ENCODE measurements around the gene MOB3C.

MOB3C gene

GRCh38 chr1:46615735-46616134, 876 bp downstream of the MOB3C start:
- DNase-seq (ENCODE audit: low read depth), result no peak
- H3K4me3 ChIP-seq (ENCODE audit: low read length), result peak overlapping the region; percentile 71
- no peak for TF ChIP-seq CTCF (IDR thresholded peaks at IDR 0.05; ENCODE audit: insufficient read depth, low read depth, low read length, missing control alignments)

- no peak for TF ChIP-seq CTCF (IDR thresholded peaks at IDR 0.05; ENCODE audit: insufficient read depth, low read depth, low read length, missing control alignments)
- no peak overlapping the region for H3K4me3 ChIP-seq (ENCODE audit: low read length)
- peak; percentile 25 for DNase-seq (ENCODE audit: low read depth)
Measured at GRCh38 chr1:46615088-46615487, 1.5 kb downstream of the MOB3C start.

- no peak for TF ChIP-seq CTCF (IDR thresholded peaks at IDR 0.05; ENCODE audit: insufficient read depth, low read depth, low read length, missing control alignments)
- H3K4me3 ChIP-seq (ENCODE audit: low read length), result no peak overlapping the region
- DNase-seq (ENCODE audit: low read depth), result no peak
Measured at GRCh38 chr1:46614604-46614984, 2.0 kb downstream of the MOB3C start.

- peak; percentile 72 for DNase-seq (ENCODE audit: low read depth)
- no peak for TF ChIP-seq CTCF (IDR thresholded peaks at IDR 0.05; ENCODE audit: insufficient read depth, low read depth, low read length, missing control alignments)
- no peak overlapping the region for H3K4me3 ChIP-seq (ENCODE audit: low read length)
Measured at GRCh38 chr1:46613661-46614603, 2.7 kb downstream of the MOB3C start.

GRCh38 chr1:46612937-46613660, 3.5 kb downstream of the MOB3C start:
- H3K4me3 ChIP-seq (ENCODE audit: low read length), result no peak overlapping the region
- no peak for TF ChIP-seq CTCF (IDR thresholded peaks at IDR 0.05; ENCODE audit: insufficient read depth, low read depth, low read length, missing control alignments)
- no peak for DNase-seq (ENCODE audit: low read depth)

GRCh38 chr1:46611691-46612221, 4.9 kb downstream of the MOB3C start:
- H3K4me3 ChIP-seq (ENCODE audit: low read length), result no peak overlapping the region
- peak; percentile 100 for DNase-seq (ENCODE audit: low read depth)
- no peak for TF ChIP-seq CTCF (IDR thresholded peaks at IDR 0.05; ENCODE audit: insufficient read depth, low read depth, low read length, missing control alignments)

All from epithelial cell of esophagus (primary cell).